K562 (cell line): Measurements from ENCODE around the gene ERP29. TPM values are rescaled to one million over a fixed set of nuclear protein-coding genes. Genes with fewer than 3 reads are reported as not detected.

Experiments used
- ETV1 ChIP-seq: fragments of 450-650 bp; conservative IDR thresholded peaks from 2 replicates; pipeline ENCODE4 v1.6.1; 2016; ENCODE audit warnings: missing genetic modification characterization, control low read depth, low read depth, missing compliant biosample characterization
- IFI16 ChIP-seq: fragments of 250-450 bp; sonication (Bioruptor Pico); IDR thresholded peaks from 2 replicates; pipeline ENCODE4 v2.1.2; 2022; ENCODE audit warnings: mild to moderate bottlenecking, inconsistent platforms
- MYBL2 ChIP-seq, 2 experiments: fragments of 450-650 bp in 1 of 2; sonication (generic) in 1 of 2; formaldehyde crosslinking in 1 of 2; IDR thresholded peaks; 2 replicates each; pipeline versions ENCODE4 v1.6.1 to v1.8.1; 2017 to 2022; ENCODE audit warnings: borderline replicate concordance in 1 of 2, inconsistent platforms in 1 of 2, low read depth in 1 of 2, mild to moderate bottlenecking in 1 of 2, missing genetic modification reagents in 1 of 2, moderate library complexity in 1 of 2
- NFIC ChIP-seq: fragments of 450-650 bp; IDR thresholded peaks from 2 replicates; pipeline ENCODE4 v1.6.1; 2017; ENCODE audit warnings: mild to moderate bottlenecking, inconsistent platforms
- NFIX ChIP-seq: fragments of 250-450 bp; sonication (Bioruptor Pico); IDR thresholded peaks from 2 replicates; pipeline ENCODE4 v1.4.0; 2020; ENCODE audit warnings: low read depth, mild to moderate bottlenecking, moderate library complexity
- NONO ChIP-seq, 2 experiments: fragments of 200-400 bp in 1 of 2; fragments of 450-650 bp in 1 of 2; formaldehyde crosslinking in 1 of 2; IDR thresholded peaks; 2 replicates each; pipeline ENCODE4 v1.6.1; 2017; ENCODE audit warnings: low read depth in 2 of 2, mild to moderate bottlenecking in 2 of 2, moderate library complexity in 2 of 2, low read length in 1 of 2
- PPARD ChIP-seq: fragments of 250-450 bp; sonication (Bioruptor Pico); IDR thresholded peaks from 2 replicates; pipeline ENCODE4 v1.8.0; 2022; ENCODE audit warnings: inconsistent platforms, mild to moderate bottlenecking, moderate library complexity
- RAD21 ChIP-seq, 2 experiments: fragments of 250-450 bp in 1 of 2; fragments of 450-650 bp in 1 of 2; sonication (Bioruptor Pico) in 1 of 2; formaldehyde crosslinking in 1 of 2; IDR thresholded peaks in 1 of 2; conservative IDR thresholded peaks in 1 of 2; 2 replicates each; pipeline versions ENCODE4 v1.4.0 to v1.8.0; 2020 to 2022; ENCODE audit warnings: mild to moderate bottlenecking in 2 of 2, moderate library complexity in 1 of 2
- SETDB1 ChIP-seq: IDR thresholded peaks from one replicate; pipeline ENCODE4 v1.6.1; 2012; ENCODE audit warnings: low read length, control low read depth, inconsistent platforms
- SP2 ChIP-seq: IDR thresholded peaks from 2 replicates; pipeline ENCODE4 v1.6.1; 2011; ENCODE audit warnings: mild to moderate bottlenecking, low read depth, low read length, moderate library complexity; ENCODE audit not compliant: poor library complexity, severe bottlenecking; ENCODE audit errors: extremely low read depth
- USF2 ChIP-seq: sonication (generic); formaldehyde crosslinking; IDR thresholded peaks from 2 replicates; pipeline ENCODE4 v1.5.0; 2020; ENCODE audit warnings: missing genetic modification reagents
- YY1 ChIP-seq, 3 experiments: IDR thresholded peaks; 2 replicates each; pipeline ENCODE4 v1.6.1; 2011; ENCODE audit warnings: low read length in 2 of 3, mild to moderate bottlenecking in 2 of 3, moderate library complexity in 2 of 3, borderline replicate concordance in 1 of 3, control low read depth in 1 of 3, low read depth in 1 of 3; ENCODE audit not compliant: insufficient read depth in 3 of 3, insufficient replicate concordance in 2 of 3, control insufficient read depth in 1 of 3, insufficient read length in 1 of 3; ENCODE audit errors: extremely low read depth in 1 of 3
- ZC3H4 ChIP-seq: sonication (generic); formaldehyde crosslinking; IDR thresholded peaks from 2 replicates; pipeline ENCODE4 v1.9.0; 2021; ENCODE audit warnings: missing genetic modification reagents, borderline replicate concordance
- ZNF184 ChIP-seq: sonication (generic); formaldehyde crosslinking; IDR thresholded peaks from 2 replicates; pipeline ENCODE4 v1.5.0; 2020; ENCODE audit warnings: missing genetic modification reagents
- ZNF512 ChIP-seq: IDR thresholded peaks from 2 replicates; pipeline ENCODE4 v1.6.1; 2016; ENCODE audit warnings: missing genetic modification characterization, missing compliant biosample characterization
- ZNF592 ChIP-seq: fragments of 450-650 bp; IDR thresholded peaks from 2 replicates; pipeline ENCODE4 v1.6.1; 2017; ENCODE audit warnings: antibody characterized with exemption, mild to moderate bottlenecking
- polyA plus RNA-seq, 8 experiments: library from polyadenylated mRNA; depleted of rRNA in 4 of 8; stranded (reverse) in 5 of 8; unstranded in 3 of 8; fragments of >200 nt; fragmentation: Nextera tagmentation in 2 of 8; fragmentation: Illumina TruSeq in 1 of 8; extraction: Ambion mirVana in 2 of 8; extraction: Trizol in 1 of 8; gene quantifications; 2 replicates each; pipeline versions ENCODE4 v1.2.1 to v1.2.3, GENCODE V29; 2011 to 2014; ENCODE audit warnings: inconsistent platforms in 1 of 8, missing spikeins in 1 of 8
- total RNA-seq, 7 experiments: library from RNA; depleted of rRNA in 6 of 7; stranded (reverse); fragments of >200 nt in 6 of 7; fragmentation: Illumina TruSeq in 2 of 7; extraction: Trizol in 2 of 7; gene quantifications; 2 replicates each; pipeline versions ENCODE4 v1.2.1 to v1.2.3, GENCODE V29; 2011 to 2021; ENCODE audit warnings: low replicate concordance in 1 of 7

ERP29 gene
- total and polyA plus RNA-seq, 9 of the 15 experiments (the other 6 are each of a cell fraction or from before 2014, with no cell fraction given), result 42.4 to 146 (median 111) TPM

GRCh38 chr12:112013601-112014402, 576 bp downstream of the ERP29 start (continued):
- TF ChIP-seq SP2 (no peak), MYBL2 (IDR thresholded peaks at IDR 0.05; ENCODE audit: low read depth) (no peak), MYBL2 (CRISPR knock-in tag; IDR thresholded peaks at IDR 0.05; ENCODE audit: borderline replicate concordance) (no peak), ZC3H4 (CRISPR knock-in tag) (peak; percentile 93), NFIX (CRISPR knock-in tag) (no peak), ZNF184 (CRISPR knock-in tag) (no peak), USF2 (no peak), RAD21 (CRISPR knock-in tag; conservative IDR thresholded peaks at IDR 0.05 in 1 of 2, IDR thresholded peaks at IDR 0.05 in 1 of 2) (0 out of 4 replicates have a peak, but pooled peaks of 1 of the 2 experiments have one; percentile 21), NONO (IDR thresholded peaks at IDR 0.05; ENCODE audit: low read depth in 2 of 2, low read length in 1 of 2) (peak in 1 of 2 experiments; percentile 57; a peak in 1 of 4 replicates), YY1 (IDR thresholded peaks at IDR 0.05; ENCODE audit: borderline replicate concordance in 1 of 3, control insufficient read depth in 1 of 3, extremely low read depth in 1 of 3, insufficient read depth in 3 of 3, insufficient read length in 1 of 3, insufficient replicate concordance in 2 of 3, low read depth in 1 of 3, low read length in 2 of 3) (no peak), ZNF512 (no peak), PPARD (no peak), ETV1 (tag) (peak; percentile 33; the same call in 1 of the 2 replicates), ZNF592 (0 out of 2 replicates have a peak, but pooled peaks have one; percentile 26), SETDB1 (no peak), IFI16 (peak; percentile 61; the same call in 1 of the 2 replicates), NFIC (no peak)
